A172 (cell line): ENCODE results near the gene CLEC16A. TPM values are rescaled to one million over a fixed set of nuclear protein-coding genes. Genes with fewer than 3 reads are reported as not detected.
A peak's percentile ranks its signal among the peaks of the same experiment; 100 is the strongest.
"Not testable (repeated sequence)": the region's sequence is repeated elsewhere in the genome, so short reads cannot be mapped to it uniquely, and the experiment has no call there.

Experiments
- DNase-seq: peaks from one replicate; pipeline ENCODE4 v3.0.0-alpha.2; 2015; ENCODE audit warnings: low spot score
- total RNA-seq: library from RNA; depleted of rRNA; stranded (reverse); fragments of >200 nt; shearing (Covaris generic); gene quantifications from 2 replicates; pipeline ENCODE4 v1.2.3, GENCODE V29; 2014

The CLEC16A gene
- total RNA-seq, 1 experiment from 2014 or later = 17.3 TPM

DNA sequence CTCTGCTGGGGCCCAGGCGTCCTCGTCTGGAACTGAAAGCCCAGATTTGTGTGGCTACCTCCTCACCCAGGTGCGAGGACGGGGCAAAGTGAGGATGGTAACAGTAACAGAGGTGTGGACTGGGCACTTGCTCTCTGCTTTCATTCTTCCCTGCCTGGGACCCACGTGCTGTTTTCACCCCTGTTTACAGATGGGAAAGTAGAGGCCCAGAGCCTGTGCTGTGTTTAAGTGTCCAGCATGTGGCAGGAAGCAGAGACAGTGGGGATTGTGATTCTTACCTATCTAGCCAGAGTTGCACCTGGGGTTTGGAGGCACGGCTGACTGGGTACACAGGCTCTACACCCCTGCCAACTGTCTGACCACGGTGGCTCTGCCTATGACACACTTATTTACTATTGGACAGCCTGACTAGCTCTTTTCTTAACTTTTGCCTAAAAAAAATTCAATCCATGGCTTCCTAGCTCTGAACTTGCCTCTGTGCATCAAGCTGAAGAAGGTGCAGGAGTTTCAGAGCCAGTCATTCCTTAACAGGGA, 155.4 kb downstream of the CLEC16A start:
- no peak for DNase-seq

- peak; percentile 94 for DNase-seq
Observed at GRCh38 chr16:11100239-11100750, 155.9 kb downstream of the CLEC16A start.

GRCh38 chr16:11101283-11101682, 156.9 kb downstream of the CLEC16A start:
- DNase-seq = no peak

GRCh38 chr16:11101695-11102522, 157.5 kb downstream of the CLEC16A start:
- DNase-seq = peak; percentile 61

DNA sequence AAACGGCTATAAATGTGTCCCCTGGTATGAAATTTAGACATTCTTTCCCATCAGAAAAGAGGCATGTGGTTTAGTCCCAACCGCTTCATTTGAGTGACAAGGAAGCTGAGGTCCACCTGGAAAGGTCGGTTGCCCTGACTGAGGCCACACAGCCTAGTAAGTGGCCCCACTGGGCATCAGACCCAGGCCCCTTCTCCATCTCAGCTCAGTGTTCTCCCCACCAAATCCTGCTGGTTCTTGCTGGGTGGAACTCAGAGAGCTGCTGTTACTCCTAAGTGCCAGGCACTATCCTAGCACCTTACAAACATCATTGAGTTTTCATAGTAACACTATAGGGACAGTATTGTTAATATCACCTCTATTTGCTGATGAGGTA, 158.1 kb downstream of the CLEC16A start:
- no peak for DNase-seq

DNA sequence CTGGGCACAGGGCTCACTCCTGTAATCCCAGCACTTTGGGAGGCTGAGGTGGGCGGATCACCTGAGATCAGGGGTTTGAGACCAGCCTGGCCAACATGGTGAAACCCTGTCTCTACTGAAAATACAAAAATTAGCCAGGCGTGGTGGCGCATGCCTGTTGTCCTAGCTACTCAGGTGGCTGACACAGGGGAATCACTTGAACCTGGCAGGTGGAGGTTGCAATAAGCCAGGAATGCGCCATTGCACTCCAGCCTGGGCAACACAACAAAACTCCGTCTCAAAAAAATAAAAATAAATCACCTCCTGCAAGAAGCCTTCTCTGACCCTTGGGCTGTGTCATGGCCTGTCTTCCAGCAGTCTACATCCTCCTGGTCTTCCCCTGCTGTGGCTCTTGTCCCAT, 158.9 kb downstream of the CLEC16A start:
- DNase-seq = not testable (repeated sequence)

DNA sequence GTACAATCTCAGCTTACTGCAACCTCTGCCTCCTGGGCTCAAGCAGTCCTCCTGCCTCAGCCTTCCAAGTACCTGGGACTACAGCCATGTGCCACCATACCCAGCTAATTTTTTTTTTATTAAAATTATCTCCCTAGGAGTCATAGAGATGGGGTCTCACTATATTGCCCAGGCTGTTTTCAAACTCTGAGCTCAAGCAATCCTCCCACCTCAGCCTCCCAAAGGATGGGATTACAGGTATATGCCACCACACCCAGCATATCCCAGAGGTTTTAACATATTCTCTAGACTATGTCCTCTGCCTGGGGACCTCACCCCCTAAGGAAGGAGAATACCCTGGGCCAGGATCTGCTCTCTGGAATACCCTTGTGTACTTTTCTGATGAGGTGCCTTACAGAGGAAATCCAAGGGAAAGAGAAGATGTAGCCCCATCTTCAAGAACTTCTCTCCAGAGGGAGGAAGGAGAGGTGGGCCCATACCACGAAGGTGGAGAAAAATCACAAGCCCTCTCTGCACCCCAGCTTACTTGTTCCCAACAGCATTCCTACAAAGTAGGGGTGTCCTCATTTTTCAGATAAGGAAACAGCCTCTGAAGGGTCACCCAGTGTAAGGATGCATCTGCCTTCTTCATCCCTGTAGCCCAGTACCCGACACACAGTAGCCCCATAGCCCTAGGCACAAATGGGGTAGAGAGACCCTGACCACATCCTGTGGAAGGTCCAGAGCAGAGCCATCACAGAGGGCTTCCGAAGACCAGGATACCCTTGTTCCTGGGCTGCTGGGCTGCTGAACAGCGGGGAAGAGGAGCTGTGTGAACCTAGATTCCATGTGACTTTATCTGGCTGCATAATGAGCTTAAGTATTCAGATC, 160.0 kb downstream of the CLEC16A start:
- no peak for DNase-seq

DNA sequence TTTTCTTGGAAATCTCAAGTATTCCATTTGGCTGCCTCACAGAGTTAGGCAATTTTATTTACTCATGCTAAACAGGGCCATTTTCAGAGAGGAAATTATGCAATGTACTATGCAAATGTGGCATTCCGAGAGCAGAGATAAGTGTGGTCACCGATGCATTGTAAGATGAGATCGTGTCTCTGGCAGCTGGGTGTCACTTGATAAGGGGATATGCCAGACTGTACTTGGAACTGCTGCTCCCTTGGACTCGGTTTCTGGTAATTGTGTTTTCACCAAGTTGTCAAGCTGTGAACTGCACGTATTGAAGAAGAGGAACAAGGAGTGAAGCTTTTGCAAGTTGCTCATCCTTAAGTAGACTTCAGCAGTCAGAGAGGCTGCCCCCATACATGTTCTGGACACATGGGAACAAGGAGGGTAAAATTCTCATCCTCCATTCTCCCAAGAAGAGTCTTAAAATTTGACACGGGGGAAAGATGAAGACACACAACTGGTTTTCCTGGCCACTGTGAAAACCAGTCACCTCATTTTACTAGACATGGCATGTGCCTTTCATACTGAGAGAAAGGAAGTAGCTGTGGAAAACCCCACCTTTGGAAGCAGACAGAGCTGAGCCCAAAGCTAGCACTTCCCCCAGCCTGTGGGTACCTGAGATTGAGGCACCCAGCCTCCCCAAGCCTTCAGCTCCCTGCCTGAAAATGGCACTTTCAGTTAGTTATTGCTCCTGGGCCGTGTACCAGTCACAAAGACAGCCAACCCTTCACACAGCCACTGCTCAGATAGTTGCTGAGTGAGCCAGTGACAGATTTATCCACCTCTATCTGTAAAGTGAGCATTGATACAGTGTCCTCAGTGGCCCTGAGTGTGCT, 160.9 kb downstream of the CLEC16A start:
- DNase-seq = peak; percentile 85

- no peak for DNase-seq
Observed at GRCh38 chr16:11106726-11107125, 162.4 kb downstream of the CLEC16A start.

DNA sequence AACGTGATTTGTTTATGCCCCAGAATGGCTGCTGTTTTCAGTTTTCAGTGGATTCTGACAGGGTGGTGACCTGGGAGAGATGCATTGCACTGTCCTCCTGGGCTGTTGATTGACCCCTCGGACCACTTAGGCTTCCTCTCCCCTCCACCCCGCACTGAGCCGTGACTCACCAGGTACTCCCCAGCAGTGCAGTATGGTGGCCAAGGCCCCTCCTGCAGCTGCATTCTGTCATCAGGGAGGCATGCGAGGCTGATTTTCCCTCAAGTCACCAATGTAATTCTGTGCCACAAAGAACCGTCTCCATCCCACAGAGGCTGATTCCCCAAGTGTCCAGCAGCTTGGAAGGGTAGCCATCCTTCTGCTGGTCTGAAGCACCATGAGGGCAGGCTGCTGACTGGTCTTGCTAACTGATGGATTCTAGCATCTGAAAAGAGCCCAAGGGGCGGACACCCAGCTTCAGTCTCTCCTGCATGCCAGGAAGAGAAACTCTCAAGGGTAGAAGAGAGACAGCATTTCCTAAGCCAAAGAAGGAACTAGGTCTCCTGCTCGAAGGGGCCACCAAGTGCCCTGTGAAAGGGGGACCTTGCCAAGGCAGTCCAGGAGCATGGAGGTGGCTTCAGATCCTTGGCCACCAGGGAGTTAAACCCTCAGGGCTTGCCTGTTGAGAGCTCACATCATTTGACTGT, 163.6 kb downstream of the CLEC16A start:
- DNase-seq = peak; percentile 74

GRCh38 chr16:11108466-11108805, 164.1 kb downstream of the CLEC16A start:
- no peak for DNase-seq

- no peak for DNase-seq
Observed at GRCh38 chr16:11109566-11109965, 165.2 kb downstream of the CLEC16A start.

- no peak for DNase-seq
Observed at GRCh38 chr16:11111150-11111549, 166.8 kb downstream of the CLEC16A start.

- DNase-seq = no peak
Observed at GRCh38 chr16:11111856-11112634, 167.7 kb downstream of the CLEC16A start.

DNA sequence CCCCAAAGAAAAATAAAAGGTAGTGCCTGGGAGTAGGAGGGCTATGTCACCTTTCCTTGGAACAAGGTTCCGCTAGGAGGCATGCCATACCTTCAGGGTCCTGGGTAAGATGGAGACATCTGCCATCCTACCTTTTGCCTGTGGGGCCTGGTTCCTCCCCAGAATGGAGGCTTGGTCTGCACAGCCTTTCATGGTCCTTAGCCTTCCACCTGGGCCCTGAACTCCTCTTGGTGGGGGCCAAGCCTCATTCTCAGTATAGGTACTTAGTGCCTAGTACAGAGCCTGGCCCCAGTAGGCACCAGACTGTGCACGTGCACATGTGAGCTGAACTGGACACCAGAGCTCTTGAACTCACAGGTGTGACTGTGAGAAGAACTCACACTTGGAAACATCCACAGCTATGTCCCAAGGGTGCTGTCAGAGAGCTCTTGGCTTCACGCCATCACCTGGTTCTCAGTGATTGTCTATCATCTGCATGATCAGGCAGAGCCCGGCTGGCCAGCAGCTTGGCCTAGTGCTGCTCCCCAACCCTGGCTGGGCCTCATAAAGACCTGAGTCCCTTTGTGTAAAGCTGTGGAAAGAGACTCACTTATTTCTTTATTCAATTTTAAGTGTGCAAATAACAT, 168.5 kb downstream of the CLEC16A start:
- no peak for DNase-seq

- no peak for DNase-seq
Observed at GRCh38 chr16:11114366-11115164, 170.2 kb downstream of the CLEC16A start.

- DNase-seq = no peak
Observed at GRCh38 chr16:11117576-11118211, 173.3 kb downstream of the CLEC16A start.

- no peak for DNase-seq
Observed at GRCh38 chr16:11118479-11118878, 174.1 kb downstream of the CLEC16A start.
